DOHH2 (cell line): Measurements from ENCODE around the gene GRID2.

ENCODE experiments used
- H3F3A ChIP-seq: fragments of 200-600 bp; sonication (generic), shearing (Covaris generic); 2 replicates; pipeline ENCODE4 v1.6.0; 2016; ENCODE audit warnings: antibody characterized with exemption, mild to moderate bottlenecking; ENCODE audit not compliant: control insufficient read depth, insufficient read depth
- H3K27ac ChIP-seq: fragments of 200-600 bp; sonication (generic); 2 replicates; pipeline ENCODE4 v1.5.1; 2014; ENCODE audit warnings: low read depth, mild to moderate bottlenecking, low read length, moderate library complexity
- H3K27me3 ChIP-seq: fragments of 200-600 bp; sonication (generic); 2 replicates; pipeline ENCODE4 v1.6.1; 2014; ENCODE audit warnings: mild to moderate bottlenecking, low read length, mixed read lengths; ENCODE audit not compliant: control insufficient read depth
- H3K36me3 ChIP-seq: fragments of 200-600 bp; sonication (generic); 2 replicates; pipeline ENCODE4 v1.6.1; 2014; ENCODE audit warnings: mild to moderate bottlenecking, low read length, moderate library complexity, mixed read lengths; ENCODE audit not compliant: control insufficient read depth
- H3K4me1 ChIP-seq: fragments of 200-600 bp; sonication (generic); 2 replicates; pipeline ENCODE4 v1.6.1; 2014; ENCODE audit warnings: mild to moderate bottlenecking, low read length, mixed read lengths; ENCODE audit not compliant: control insufficient read depth
- H3K4me2 ChIP-seq: fragments of 200-600 bp; sonication (generic); 2 replicates; pipeline ENCODE4 v1.6.0; 2014; ENCODE audit warnings: mild to moderate bottlenecking, low read length, moderate library complexity
- H3K4me3 ChIP-seq: fragments of 200-600 bp; sonication (generic); 2 replicates; pipeline ENCODE4 v1.5.1; 2014; ENCODE audit warnings: mild to moderate bottlenecking, low read length, mixed read lengths
- H3K79me2 ChIP-seq: fragments of 200-600 bp; sonication (generic); 2 replicates; pipeline ENCODE4 v1.6.1; 2014; ENCODE audit warnings: mild to moderate bottlenecking, low read length, mixed read lengths; ENCODE audit not compliant: control insufficient read depth
- H3K9me2 ChIP-seq: fragments of 200-600 bp; sonication (generic); replicated peaks from 2 replicates; pipeline ENCODE4 v1.6.1; 2014; ENCODE audit warnings: mild to moderate bottlenecking, low read length, mixed read lengths; ENCODE audit not compliant: control insufficient read depth
- H3K9me3 ChIP-seq: fragments of 200-600 bp; sonication (generic); 2 replicates; pipeline ENCODE4 v1.6.1; 2014; ENCODE audit warnings: antibody characterized with exemption, low read length, mixed read lengths; ENCODE audit not compliant: control insufficient read depth, insufficient read depth
- H4K20me1 ChIP-seq: fragments of 200-600 bp; sonication (generic); 2 replicates; pipeline ENCODE4 v1.6.0; 2014; ENCODE audit warnings: low read depth, mild to moderate bottlenecking, antibody characterized with exemption, low read length, moderate library complexity; ENCODE audit not compliant: control insufficient read depth, insufficient read depth
- EZH2phosphoT487 ChIP-seq: fragments of 200-600 bp; sonication (generic); IDR thresholded peaks from 2 replicates; pipeline ENCODE4 v1.6.1; 2017; ENCODE audit warnings: borderline replicate concordance, mild to moderate bottlenecking, antibody characterized with exemption, low read length, moderate library complexity, mixed read lengths
- TF ChIP-seq, protein P1 (sequence below): fragments of 200-600 bp; sonication (generic); IDR thresholded peaks from one replicate; pipeline ENCODE4 v1.5.1; 2014; ENCODE audit warnings: antibody characterized with exemption, mild to moderate bottlenecking, low read depth, low read length; ENCODE audit not compliant: poor library complexity, severe bottlenecking

Gene GRID2

DNA sequence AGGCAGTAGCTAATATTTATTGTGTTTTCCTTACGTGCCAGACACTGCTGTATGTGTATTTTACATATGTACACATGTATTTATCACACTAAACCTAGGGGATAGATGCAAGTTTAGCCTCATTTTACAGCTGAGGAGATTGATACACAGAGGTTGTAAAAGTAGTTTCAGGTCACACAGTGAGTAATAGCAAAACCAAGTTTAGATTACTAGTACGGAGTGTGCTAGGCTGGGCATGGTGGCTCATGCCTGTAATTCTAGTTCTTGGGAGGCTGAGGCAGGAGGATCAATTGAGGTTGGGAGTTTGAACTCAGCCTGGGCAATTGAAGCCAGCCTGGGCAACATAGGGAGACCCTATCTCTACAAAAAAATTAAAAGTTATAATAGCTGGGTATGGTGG is 823.7 kb downstream of the GRID2 start:
- H3K4me2 ChIP-seq = no peak overlapping the region
- no peaks in the 10 kb centered on the region for H3K79me2 ChIP-seq
- H3F3A ChIP-seq = no peaks in the 10 kb centered on the region
- no peaks in the 10 kb centered on the region for H3K36me3 ChIP-seq
- no peaks in the 10 kb centered on the region for H3K27me3 ChIP-seq
- TF ChIP-seq, protein P1, sequence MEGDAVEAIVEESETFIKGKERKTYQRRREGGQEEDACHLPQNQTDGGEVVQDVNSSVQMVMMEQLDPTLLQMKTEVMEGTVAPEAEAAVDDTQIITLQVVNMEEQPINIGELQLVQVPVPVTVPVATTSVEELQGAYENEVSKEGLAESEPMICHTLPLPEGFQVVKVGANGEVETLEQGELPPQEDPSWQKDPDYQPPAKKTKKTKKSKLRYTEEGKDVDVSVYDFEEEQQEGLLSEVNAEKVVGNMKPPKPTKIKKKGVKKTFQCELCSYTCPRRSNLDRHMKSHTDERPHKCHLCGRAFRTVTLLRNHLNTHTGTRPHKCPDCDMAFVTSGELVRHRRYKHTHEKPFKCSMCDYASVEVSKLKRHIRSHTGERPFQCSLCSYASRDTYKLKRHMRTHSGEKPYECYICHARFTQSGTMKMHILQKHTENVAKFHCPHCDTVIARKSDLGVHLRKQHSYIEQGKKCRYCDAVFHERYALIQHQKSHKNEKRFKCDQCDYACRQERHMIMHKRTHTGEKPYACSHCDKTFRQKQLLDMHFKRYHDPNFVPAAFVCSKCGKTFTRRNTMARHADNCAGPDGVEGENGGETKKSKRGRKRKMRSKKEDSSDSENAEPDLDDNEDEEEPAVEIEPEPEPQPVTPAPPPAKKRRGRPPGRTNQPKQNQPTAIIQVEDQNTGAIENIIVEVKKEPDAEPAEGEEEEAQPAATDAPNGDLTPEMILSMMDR = no peak
- no peak for TF ChIP-seq EZH2phosphoT487
- no peak overlapping the region for H3K4me3 ChIP-seq
- H3K9me3 ChIP-seq = no peaks in the 10 kb centered on the region
- H3K27ac ChIP-seq = no peak overlapping the region
- H3K4me1 ChIP-seq = no peaks in the 10 kb centered on the region
- no peaks in the 10 kb centered on the region for H3K9me2 ChIP-seq
- no peaks in the 10 kb centered on the region for H4K20me1 ChIP-seq

DNA sequence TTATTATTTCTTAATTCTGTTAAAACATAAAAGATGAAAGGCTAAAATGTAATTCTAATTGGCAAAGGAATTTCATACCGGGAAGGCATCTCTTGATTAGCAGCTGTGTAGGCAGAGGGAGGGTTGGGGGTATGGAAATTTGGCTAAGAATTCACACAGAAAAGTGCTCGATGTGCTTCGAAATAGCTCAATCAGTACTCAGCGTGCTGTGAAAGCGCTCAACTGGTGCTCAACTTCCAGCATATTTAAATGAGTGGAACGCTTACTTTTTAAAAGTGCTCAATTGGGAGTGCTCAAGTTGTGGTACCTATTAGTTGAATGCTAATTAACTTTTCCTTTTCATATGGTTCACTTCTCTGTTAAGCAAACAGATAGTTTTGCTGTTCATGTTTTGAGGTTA is 828.9 kb downstream of the GRID2 start:
- H3K9me2 ChIP-seq = no peaks in the 10 kb centered on the region
- no peaks in the 10 kb centered on the region for H3K4me1 ChIP-seq
- H3K27ac ChIP-seq = no peak overlapping the region
- no peaks in the 10 kb centered on the region for H3F3A ChIP-seq
- H3K9me3 ChIP-seq = no peaks in the 10 kb centered on the region
- H3K79me2 ChIP-seq = no peaks in the 10 kb centered on the region
- H3K27me3 ChIP-seq = no peaks in the 10 kb centered on the region
- H3K36me3 ChIP-seq = no peaks in the 10 kb centered on the region
- no peaks in the 10 kb centered on the region for H4K20me1 ChIP-seq
- TF ChIP-seq EZH2phosphoT487 = no peak
- TF ChIP-seq, protein P1 = no peak
- H3K4me2 ChIP-seq = no peak overlapping the region
- no peak overlapping the region for H3K4me3 ChIP-seq

DNA sequence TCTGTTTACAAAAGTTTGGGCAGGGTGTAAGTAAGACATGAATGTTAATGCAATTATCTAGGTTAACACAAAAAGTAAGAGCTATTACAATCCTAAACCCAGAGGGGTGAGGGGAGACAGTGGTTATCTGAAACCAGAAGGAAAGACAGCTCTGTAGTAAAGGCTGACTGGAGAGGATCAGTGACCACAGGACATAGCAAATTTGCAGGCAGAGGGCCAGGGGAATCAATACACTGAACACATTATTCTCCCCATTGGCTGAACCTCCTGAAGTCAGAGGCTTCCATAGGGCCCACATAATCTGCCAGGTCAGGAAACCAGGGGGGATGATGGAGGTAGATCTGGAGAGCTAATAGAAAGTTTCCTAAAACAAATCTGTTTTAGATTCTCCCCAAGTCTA is 835.4 kb downstream of the GRID2 start:
- no peaks in the 10 kb centered on the region for H3K27me3 ChIP-seq
- H3F3A ChIP-seq = no peaks in the 10 kb centered on the region
- H3K4me1 ChIP-seq = no peaks in the 10 kb centered on the region
- TF ChIP-seq EZH2phosphoT487 = no peak
- TF ChIP-seq, protein P1 = no peak
- H3K79me2 ChIP-seq = no peaks in the 10 kb centered on the region
- no peaks in the 10 kb centered on the region for H3K36me3 ChIP-seq
- no peaks in the 10 kb centered on the region for H3K9me2 ChIP-seq
- H3K9me3 ChIP-seq = no peaks in the 10 kb centered on the region
- H3K4me3 ChIP-seq = no peak overlapping the region
- H4K20me1 ChIP-seq = no peaks in the 10 kb centered on the region
- no peak overlapping the region for H3K27ac ChIP-seq
- H3K4me2 ChIP-seq = no peak overlapping the region

DNA sequence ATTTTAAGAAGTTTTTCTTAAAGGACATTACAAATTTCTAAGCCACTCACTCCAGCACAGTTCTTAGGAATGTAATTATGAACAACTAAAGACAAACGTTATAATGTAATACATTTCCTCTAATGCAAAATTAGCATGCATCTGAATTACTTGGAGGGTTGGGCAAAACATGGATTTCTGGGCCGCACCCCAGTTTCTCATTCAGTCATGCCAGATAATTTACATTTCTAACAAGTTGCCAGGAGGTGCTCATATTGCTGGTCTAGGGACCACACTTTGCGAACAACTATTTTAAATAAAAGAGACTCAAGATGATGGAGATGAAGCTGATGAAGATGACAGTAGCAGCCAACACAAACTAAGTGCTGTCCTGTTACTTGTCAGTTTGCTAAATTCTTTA is 840.1 kb downstream of the GRID2 start:
- Histone ChIP-seq H3K9me2 (no peaks in the 10 kb centered on the region), H3K9me3 (no peaks in the 10 kb centered on the region), H3K27ac (no peak overlapping the region), H3K4me3 (no peak overlapping the region), H3K4me1 (no peaks in the 10 kb centered on the region), H3K27me3 (no peaks in the 10 kb centered on the region), H3K36me3 (no peaks in the 10 kb centered on the region), H3F3A (no peaks in the 10 kb centered on the region), H3K4me2 (no peak overlapping the region), H4K20me1 (no peaks in the 10 kb centered on the region), H3K79me2 (no peaks in the 10 kb centered on the region)
- TF ChIP-seq EZH2phosphoT487 = no peak
- TF ChIP-seq, protein P1 = no peak
